ENCODE data around the gene BTBD6.

Gene BTBD6

GRCh38 chr14:105211758-105212089 lies 36.6 kb upstream of the BTBD6 start:
- DNase-seq: no peak

- no peak for DNase-seq
Observed at GRCh38 chr14:105212541-105213300, 35.6 kb upstream of the BTBD6 start.

DNA sequence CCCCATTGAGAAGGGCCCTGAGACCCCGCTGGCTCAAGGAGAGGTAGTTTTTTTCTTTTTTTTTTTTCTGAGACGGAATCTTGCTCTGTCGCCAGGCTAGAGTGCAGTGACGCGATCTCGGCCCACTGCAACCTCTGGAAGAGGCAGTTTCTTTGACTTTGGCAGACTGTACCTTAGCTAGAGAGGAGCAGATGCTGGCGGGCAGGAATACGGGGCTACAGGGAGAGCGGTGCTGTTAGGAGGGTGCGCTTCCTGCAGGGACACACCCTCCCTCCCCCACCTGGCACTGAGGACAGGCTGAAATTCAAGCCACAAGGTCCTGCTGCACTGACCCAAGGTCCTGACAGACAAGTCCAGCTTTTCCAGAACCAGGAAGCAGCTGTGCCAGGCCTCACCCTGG lies 35.0 kb upstream of the BTBD6 start:
- no peak for DNase-seq

DNA sequence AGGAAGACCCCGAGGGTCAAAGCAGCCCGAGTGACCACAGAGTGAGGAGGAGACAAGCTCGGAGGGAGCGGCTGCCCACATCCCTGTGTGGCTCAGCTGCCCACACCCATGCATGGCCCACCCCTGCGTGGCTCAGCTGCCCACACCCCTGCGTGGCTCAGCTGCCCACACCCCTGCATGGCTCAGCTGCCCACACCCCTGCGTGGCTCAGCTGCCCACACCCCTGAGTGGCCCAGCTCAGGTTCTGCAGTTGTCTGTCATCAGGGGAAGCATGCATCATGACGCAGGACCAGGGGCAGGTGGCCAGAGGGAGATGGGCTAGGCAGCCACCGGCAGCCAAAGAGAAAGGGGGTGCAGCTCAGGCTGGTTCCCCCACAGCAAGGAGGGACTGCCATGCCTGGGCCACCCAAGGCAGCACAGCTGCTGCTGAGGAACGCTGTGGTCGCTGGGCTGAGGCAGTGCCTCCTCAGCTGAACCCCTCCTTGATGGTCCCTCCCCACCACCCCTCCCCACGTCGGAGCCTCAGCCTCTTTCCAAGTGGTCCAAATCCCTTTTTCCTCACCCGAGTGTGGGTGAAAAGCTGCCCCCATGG lies 33.9 kb upstream of the BTBD6 start:
- no peak for DNase-seq

GRCh38 chr14:105215602-105216001 lies 32.7 kb upstream of the BTBD6 start:
- no peak for DNase-seq

GRCh38 chr14:105216490-105217247 lies 31.7 kb upstream of the BTBD6 start:
- no peak for DNase-seq

- DNase-seq: no peak
Observed at GRCh38 chr14:105217774-105218173, 30.6 kb upstream of the BTBD6 start.

DNA sequence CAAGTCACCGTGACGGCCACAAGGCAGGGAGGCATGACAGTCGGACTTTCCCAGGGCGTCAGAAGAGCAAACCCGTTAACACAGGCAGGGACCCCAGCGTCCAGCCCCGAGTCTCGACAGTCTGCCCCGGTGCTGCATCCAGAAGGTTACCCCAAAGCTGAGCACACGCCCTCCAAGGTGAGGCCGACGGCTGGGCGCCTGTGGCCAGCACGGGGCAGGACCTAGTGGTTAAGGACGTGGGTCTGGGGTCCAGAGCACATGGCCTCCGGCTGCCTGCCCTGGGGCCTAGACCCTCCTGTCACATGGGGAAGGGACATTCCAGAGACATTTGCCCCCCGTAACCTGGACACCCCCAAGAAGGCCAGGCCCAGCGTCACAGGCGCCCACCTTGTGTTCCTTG lies 29.7 kb upstream of the BTBD6 start:
- DNase-seq: no peak

DNA sequence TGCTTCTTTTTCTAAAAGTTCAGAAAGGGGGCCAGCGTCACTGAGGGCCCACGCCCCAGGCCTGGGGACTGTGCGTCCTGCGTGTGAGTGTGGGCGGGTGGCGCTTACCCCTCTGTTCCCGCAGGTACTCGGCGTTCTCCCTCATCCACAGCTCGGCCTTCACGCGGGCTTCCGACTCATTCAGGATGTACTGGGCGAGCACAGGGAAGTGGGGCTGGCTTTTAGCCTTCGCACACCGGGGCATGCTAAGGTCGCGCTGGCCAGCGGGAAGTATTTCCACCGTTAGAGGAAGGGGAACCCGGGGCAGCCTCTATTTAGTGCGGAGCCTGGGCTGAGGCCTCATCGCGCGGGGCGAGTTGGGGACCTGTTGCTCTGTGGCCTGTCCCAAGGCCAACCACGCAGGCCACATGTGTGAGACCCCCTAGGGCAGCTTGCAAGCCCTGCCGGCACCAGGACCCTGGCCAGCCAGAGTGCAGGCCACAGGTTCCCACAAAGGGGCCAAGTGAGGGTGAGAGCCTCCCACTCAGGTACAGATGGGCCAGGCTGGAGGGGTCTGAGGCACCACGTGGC lies 29.2 kb upstream of the BTBD6 start:
- DNase-seq: no peak

- no peak for DNase-seq
Observed at GRCh38 chr14:105219753-105220152, 28.6 kb upstream of the BTBD6 start.

DNA sequence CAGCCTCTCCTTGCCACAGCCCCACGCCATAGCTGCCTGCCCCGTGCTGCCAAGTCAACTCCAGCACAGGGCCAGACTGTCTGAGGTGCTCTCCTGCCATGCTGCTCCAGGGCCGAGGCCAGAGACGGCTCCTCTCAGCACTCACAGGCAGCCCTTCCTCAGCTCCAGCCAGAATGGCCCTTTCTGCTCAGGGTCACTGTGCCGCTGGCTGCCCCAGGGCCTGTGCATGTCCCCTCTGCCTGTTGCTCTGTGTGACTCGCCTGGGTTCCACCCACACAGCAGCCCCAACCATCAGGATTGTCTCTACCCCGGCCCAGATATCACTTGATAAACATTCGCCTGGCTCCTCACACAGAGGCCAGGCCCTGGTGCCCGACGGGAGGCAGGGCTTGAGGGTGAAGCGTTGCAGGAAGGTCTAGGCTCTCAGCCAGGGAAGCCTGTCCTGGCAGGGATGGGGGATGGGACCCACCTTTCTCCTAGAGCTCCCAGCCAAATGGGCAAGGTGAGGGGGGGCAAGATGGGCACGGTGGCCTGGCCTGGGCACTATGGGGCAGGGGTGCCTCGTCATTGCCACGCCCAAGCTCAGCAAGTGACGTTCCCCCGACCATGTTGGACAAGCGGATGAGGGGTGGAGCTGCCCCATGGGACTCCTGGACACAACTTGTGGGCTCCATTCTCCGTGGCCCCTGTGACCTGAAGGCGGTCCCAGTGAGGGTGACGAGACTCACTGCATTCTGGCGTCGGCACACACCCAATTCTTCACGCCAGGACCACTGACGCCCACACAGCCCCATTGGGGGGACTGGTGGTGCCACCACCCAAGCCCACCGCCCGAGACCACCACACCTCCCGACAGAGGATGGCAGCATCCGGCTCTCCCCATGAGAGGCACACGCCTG lies 27.4 kb upstream of the BTBD6 start:
- no peak for DNase-seq

DNA sequence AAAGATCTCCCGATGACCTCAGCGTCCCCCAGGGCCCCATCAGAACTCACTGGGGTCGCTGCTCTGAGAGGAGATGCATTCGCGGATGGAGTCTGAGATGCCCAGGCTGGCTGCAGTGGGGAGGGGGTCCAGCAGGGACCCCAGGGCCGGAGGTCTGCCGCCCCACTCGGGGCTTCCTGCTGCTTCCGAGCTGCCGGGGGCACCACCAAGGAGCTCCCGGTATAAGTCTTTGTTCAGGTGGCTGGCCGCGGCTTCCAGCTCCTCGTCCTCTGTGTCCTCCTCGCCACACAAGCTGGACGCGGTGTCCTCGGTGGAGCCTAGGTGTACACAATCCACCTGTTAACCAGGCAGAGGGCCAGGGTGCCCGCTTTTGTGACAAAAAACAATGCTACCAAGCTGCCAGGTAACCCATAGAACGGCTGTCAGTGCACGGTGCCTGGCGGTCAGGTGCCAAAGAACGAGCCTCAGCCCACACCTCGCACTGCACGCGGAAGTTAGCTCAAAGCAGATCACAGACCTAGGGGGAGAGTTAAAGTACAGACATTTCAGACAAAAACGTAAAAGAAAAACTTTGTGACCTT lies 26.6 kb upstream of the BTBD6 start:
- DNase-seq: no peak

- no peak for DNase-seq
Observed at GRCh38 chr14:105223260-105223659, 25.1 kb upstream of the BTBD6 start.

DNA sequence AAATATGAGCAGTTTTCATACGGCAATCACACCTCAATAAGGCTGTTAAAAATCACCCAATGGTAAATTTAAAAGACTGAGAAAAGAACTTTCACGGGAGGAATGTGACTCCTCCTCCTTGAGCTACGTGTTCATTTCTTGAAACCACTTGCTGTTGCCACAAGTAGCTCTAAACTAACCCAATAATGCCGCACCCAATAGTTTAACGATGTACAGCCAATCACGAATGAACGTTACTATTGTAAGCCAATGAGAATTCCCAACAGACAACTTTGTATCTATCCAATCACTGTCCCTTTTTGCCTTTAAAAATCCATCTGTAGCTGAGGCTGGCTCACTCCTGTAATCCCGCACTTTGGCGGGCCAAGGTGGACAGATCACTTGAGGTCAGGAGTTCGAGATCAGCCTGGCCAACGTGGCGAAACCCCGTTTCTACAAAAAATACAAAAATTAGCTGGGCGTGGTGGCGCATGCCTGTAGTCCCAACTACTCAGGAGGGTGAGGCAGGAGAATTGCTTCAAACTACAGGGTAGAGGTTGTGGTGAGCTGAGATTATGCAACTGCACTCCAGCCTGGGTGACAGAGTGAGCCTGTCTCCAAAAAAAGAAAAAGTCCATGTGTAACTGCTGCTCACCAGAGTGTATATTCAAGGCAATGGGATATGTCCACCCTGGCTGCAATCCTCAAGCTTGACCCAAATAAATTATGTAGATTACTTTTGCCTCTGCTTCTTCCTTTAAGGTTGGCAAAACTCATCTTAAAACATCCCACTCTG lies 24.4 kb upstream of the BTBD6 start:
- DNase-seq: no peak

DNA sequence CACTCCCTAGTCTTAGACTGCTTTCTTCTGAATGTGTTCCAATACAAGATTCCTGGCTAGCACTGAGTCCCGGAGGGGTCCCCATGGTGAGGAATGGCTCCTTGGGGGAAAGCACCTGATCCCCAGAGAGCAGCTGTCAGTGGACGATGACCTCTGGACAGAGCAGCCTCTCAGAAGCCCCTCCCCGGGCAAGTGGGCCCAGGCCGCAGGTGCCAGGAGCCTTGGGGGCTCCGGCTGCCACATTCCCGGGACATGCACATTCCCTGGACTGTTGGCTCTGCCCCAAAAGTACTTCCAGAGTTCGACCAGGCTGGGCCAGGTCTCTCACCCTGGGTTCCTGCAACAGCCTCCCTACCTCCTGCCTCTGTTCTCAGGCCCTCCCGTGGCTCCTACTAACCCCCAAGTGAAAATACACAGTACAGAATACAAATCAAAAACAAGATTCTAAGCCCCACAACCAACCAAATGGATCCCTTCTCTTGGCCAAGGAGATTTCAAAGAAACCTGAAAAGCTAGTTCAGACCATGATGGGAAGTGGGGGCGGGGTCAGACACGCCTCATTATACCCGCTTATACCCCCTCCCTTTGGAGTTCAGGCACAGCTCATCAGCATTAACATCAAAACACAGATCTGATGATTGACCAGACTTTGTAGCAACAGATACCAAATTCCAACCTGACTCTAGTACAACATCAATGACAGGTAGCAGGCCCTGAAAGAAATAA lies 23.3 kb upstream of the BTBD6 start:
- no peak for DNase-seq

DNA sequence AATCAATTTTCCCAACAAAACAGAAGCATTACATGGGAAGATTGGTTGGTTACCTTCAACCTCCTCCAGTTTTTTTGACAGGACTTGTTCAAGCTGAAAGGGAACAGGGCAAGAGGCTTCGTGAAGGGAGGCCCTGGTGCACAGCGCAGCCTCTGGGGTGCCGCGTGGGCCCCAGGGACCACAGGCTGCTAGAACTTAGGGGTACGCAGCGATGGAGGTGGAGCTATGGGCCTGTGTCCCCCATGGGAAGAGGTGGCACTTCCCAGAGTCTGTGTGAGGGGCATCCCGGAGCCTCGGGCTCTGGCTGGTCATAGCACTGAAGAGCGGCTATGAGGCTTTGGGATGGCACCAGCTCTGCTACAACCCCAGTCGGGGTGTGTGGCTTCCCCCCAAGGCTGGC lies 22.1 kb upstream of the BTBD6 start:
- no peak for DNase-seq

GRCh38 chr14:105227346-105227745 lies 21.0 kb upstream of the BTBD6 start:
- DNase-seq: no peak

DNA sequence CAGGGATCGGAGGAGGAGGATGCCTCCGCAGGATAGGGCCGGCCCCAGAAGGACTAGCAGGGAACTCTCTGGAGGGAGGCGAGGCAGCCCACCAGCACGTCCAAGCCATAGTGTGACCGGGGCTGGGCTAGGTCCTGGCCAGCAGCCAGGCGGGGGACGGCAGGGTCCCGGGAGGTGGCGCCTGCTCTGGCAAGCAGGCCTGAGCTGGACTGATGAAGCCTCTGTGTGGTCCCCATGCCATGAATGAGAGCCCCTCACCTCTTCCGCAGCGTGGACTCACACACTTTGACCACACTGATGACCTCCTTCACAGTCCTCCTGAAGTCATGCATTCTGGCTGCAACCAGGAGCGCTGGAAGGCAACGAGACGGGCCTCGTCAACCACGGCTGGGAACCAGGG lies 19.8 kb upstream of the BTBD6 start:
- DNase-seq: no peak

GRCh38 chr14:105229099-105229655 lies 19.2 kb upstream of the BTBD6 start:
- DNase-seq: no peak

GRCh38 chr14:105240811-105241576 lies 7.3 kb upstream of the BTBD6 start:
- no peak for DNase-seq

All from NK-92 treated with Interleukin-12 subunit alpha and Interleukin-12 subunit beta, amount 100 ng/mL, for 24 hours (cell line).